NCI-H146 (cell line): ENCODE measurements around the gene CD180.
A peak's percentile ranks its signal among the peaks of the same experiment; 100 is the strongest.

Experiments used
- DNase-seq: peaks from one replicate; lab custom pipeline; 2025; lab: John Stamatoyannopoulos, UW

Gene CD180

DNA sequence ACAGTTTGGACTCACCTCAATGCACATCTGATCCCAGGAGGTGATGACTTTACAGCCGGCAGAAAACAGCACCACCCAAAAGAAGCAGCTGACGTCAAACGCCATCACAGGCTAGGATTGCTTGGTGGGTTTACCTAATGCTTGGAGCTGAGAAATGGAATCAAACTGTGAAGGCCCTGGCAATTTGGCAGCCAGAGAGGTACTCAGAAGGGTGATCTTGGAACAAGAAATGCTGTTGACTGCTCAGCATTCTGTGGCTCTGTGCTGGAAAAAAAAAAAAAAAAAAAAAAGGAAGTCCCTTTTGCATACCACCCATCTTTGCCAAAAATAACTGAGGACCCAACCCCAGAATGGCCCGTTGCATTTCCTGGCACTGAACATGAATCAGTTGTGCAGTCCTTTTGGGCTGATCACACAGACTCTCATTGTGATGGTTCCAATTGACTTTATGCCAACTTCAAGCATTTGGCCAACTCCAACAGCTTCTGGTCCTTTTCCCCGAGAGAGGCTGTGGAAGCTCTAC lies at the start of gene CD180:
TSS of gene CD180 (minus strand) at position 263 of the 523 bp plus-strand sequence. CDS start at position 105, 158 bp downstream.
- DNase-seq, result no peak

DNA sequence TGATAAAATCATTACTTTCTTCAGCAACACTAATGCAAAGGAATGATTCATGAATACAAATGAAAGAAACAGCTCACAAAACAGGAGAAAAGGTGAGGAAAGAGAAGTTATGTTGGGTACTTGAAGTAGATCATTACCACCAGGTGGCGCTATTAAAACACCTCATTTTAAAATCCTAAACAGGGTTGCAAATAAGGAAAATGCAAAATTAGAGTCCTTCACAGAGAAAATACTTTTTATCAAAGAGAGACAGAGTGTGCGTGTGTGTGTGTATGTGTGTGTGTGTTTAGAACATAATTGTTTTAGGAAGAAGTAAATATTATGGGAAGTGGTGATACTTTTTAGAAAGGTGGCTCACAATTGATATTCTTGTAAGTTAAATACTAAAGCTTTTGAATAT lies 49.5 kb upstream of the CD180 start:
- DNase-seq, result peak; percentile 54

DNA sequence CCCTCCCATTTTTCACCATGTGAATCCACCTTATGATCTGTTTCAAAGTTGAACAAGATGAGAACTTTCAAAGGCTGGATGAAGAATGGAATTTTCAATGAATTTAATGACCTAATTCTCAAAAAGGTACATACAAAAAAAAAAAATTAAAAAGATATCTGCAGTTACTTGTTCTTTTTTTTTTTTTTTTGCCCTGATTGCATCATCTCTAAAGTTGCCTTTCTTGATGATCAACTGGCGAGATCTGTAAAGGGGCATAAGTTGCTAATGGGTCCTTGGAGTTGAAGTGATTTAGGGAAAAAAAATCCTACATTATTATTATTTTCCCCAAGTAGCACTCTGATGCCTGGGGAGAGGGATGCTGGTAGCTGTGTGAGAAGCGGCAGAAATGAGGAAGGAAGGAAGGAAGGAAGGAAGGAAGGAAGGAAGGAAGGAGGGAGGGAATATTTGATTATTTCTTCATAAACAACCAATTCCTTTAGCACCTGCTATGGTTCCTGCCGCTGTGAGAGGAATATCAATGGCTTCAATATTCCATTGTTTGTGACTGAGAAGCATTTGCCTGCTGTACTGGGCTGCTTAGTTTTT lies 48.8 kb upstream of the CD180 start:
- DNase-seq, result no peak

DNA sequence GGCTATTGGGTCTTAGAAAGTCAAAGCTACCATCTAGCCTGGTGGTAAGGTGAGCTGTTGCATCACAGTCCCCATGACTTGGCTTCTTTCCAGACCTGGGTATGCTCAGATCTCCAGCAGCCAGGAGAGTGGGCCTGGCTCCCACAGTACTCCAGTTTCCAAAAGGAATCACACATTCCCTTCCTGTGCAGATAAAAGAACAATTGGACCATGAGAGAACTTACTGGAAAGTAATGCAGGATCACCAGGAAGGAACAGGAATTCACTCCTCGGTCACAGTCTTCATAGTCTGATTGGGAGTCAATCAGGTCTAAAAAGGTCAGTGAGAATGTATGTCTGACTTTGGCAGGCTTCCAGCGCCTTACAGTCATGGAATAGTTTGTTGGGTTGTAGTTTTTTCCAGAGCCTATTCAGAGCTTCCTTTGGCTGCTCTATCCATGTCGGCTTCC lies 47.8 kb upstream of the CD180 start:
- DNase-seq, result no peak

DNA sequence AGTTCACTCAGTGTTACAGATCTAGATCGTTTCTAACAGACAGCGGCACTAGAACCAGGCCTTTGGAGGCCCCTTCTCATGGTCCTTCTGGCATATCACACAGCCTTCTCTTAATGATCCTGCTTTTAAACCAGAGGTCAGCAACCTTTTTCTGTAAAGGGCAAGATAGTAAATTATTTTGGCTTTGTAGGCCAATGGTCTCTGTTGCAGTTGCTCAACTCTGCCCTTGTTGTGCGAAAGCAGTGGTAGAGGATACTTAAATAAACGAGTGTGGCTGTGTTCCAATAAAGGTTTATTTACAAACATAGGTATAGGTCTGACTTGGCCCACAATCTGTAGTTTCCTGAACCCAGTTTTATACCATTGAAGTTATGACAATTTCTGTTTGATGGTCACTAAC lies 47.3 kb upstream of the CD180 start:
- no peak for DNase-seq

DNA sequence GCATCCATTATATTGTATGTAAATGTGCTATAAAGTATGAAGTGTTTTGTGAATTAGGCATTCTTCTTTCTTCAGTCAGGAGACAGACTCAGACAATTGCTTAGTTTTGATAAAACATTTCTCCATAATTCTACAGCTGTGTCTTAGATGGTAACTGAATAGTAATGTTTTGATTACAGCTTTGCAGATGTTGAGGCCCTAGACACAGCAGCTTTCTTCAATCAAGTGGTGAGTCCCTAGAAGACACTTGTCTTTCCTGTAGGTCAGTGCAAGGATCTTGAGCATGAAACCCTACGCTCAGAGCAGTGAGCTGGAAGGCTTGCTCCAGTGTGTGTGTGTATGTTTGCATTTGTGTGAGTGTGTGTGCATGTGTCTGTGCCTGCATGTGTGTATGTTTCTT lies 46.8 kb upstream of the CD180 start:
- no peak for DNase-seq

DNA sequence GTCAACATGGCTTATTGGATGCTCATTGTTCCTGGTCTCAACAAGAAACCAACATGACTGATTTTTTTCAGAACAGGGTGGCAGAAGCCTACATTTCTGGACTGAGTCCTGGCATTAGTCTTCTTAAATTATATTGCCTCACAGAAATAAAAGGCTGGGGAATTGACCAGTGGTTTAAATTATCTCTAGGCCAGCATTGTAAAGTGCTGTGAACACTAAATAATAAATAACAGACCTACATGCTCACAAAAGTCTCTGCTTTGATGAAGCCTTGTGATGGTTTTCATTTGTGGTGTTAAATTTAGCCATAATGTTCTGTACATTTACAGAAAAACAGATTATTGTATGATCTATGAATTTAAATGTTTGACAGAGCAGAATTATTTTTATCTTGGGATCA lies 44.7 kb upstream of the CD180 start:
- DNase-seq, result no peak

DNA sequence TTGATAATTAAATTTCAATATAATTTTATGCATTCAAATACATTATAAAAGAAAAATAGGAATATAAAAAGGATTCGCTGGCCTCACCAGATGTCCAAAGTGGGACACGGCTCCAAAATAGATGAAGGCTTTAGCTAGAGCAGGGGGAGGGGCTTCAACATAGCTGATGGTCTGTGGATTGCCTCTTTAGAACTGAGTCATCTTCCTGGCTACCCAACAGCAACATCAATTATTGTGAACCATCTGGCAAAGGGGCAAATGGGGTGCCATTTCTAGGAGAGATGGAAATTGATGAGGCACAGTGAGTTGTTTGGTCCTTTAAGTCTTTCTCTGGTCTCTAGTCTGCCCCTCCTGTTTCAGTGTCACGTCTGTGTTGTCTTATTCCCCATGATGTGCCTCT lies 44.2 kb upstream of the CD180 start:
- DNase-seq, result no peak

DNA sequence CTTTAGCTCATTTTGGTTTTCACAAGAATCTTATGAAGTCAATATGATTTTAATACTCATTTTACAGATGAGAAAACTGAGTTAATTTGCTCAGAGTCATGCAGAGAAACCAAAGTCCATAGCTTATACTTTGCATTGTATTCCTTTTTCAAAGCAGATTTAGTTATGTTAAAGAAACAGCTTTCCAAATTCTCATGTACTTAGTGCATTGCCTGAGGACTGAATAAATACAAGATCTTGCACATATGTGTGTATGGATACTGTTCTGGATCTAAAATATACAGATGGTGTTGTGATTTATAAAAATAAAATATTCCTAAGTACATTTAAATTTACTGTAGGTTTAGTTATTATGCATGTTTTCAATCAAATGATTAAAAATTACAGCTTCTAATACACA lies 43.5 kb upstream of the CD180 start:
- no peak for DNase-seq

DNA sequence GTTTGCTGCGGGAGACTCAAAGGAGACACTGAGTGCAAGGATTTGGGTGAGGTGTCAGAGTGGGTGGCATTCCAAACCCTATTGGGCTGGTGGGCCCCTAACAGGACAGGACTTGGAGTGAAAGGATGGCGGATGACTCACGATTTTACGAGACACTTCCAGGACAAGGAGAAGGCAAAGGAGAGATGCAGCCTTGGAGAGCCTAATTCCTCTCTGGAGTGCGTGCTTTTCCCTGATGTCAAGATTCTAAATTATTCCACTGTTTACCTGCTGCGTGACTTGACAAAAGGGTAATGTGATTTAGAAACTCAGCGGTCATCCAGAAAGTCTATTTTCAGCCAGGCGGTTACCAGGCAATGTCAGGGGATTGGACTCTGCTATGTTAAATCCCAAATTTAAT lies 41.6 kb upstream of the CD180 start:
- DNase-seq, result no peak

DNA sequence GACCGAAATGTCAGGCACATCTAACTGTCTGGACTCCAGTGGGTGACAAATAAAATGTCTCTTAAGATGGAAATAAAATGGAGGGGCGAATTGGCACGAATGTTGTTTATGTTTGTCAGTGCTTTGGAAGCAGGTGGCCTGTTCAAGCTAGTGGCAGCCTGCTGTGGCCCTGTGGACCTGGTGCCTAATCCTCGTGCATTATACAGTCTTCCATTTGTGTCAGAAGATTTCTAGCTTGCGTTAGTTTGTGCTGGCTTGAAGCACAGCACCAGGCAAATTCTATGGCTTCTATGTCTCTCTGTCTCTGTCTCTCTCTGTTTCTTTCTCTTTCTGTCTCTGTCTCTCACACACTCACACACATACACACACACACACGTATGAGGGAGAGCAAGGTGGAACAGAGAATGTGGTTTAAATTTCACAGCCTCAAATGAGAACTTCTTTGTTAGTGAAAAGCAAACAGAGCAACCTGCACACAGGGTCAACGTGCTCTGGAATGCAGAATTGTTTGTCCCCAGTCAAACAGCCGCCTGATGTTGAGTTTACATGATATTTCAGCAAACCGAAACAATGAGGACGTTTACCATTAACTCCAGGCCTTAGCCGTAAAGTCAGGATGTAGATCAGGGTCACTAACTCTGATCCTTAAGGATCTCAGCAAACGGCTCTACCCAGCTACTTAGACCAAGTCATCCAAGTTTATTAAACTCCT lies 39.0 kb upstream of the CD180 start:
- DNase-seq, result no peak

DNA sequence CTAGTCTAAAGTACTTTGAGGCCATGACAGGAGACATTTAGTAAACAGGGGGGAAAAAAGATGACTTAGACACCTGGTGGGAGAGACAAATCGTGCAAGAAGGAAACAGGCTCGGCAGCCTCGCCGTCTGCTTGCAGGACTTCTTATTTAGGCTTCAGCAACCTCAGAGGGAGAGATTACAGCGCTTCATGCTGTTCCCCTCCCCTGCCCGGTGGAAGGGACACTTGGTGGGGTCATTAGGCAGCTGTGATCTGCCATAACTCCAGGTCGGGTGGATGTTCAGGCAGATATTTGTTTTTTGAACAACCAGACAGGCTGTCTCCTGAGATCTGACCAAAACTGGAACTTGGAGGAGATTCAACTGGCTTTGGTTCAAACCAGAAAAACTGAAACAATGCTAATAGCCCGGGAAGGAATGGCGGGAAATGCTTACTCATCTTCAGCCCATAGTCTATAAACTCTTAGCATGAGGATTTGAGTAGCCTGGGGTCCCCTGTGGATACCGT lies 38.1 kb upstream of the CD180 start:
- DNase-seq, result no peak

DNA sequence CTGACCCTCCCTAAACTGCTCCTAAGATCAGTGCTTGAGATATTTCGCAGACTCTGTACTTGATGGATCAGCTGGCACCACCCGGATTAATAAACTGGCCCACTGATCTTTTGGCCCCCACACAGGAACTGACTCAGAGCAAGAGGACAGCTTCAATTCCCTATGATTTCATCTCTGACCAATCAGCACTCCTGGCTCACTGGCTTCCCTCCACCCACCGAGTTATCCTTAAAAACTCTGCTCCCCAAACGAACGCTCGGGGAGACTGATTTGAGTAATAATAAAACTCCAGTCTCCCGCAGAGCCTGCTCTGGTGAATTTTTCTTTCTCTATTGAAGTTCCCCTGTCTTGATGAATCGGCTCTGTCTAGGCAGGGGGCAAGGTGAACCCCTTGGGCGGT lies 36.5 kb upstream of the CD180 start:
- DNase-seq, result no peak

DNA sequence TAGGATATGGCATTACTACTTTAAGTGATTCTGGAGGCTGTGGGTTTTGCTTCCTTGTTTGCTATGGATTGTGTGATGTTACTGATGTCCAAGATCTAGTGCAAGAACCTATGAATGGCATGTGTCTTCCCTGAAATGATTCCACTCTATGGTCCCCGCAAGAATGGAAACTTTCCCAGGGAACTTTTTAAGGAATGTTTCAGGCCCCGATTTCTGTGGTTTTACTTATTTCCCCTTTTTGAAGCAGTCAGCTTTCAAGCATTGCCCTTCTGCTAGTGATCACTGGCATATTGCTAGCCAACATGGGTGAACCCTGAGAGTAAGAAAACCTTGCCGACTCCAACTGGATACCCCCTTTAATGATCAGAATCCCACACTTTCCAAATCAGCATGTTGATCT lies 26.6 kb upstream of the CD180 start:
- no peak for DNase-seq

DNA sequence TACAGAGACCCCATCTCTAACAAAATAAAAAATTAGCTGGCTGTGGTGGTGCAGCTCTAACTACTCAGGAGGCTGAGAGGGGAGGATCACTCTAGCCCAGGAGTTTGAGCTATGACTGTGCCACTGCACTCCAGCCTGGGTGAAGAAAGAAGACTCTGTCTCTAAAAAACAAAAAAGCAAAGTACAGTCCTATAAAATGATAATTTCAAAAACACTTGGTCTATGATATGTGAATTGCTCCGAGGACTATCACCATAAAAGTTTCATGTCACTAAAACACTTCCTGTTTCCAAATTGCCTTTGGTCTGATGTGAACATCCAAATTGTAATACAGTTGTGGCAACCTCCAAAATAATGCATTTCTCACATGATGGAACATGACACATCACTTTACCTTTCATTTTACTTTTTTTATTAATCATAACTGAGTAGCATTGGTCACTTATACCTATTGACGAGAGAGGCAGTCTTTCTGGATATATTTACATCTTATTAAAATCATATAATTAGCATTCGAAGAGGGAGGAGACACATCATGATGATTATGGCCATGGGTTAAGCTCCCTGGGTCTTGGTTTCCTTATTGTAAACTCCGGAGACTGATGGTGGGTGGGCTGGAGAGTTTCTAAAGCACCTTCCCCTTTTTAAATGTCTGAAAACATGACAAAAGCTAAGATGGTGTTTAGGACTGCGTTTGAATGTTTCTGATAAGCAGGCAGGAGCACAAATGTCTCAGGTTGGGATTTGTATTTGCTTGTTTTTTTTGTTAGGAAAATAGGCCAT lies 25.8 kb upstream of the CD180 start:
- no peak for DNase-seq

DNA sequence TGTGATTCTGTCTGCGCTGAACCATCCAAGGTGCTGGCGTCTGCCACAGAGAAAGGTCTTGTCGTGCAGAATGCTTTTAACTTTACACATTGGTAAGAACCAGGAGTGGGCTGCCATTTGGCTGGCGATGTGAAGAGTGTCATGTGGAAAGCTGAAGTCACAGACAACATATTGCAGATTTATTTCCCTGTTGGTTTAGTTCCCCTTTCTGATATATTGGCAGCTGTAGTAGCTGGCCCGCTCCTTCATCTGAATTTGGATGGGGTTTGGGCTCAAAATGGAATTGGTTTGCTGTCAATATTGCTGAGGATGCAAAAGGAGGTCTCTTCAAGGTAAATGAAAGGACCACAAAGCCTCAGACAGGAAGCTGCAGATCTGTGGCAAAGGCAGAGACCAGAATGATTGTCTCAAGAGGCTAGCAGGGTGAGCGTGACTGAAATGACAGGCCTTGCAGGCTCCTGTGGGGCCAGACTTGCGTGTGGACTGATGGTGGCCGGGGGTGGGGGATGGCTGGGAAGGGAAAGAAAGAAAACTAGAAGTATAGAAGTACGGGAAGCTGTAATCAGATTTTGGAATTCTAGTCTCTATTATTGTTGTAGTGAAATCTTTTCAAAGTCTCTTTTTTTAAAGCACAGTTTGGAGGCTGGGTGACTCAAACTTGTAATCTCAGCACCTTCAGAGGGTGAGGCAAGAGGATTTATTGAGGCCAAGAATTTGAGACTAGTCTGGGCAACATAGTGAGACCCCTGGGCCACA lies 25.1 kb upstream of the CD180 start:
- no peak for DNase-seq

DNA sequence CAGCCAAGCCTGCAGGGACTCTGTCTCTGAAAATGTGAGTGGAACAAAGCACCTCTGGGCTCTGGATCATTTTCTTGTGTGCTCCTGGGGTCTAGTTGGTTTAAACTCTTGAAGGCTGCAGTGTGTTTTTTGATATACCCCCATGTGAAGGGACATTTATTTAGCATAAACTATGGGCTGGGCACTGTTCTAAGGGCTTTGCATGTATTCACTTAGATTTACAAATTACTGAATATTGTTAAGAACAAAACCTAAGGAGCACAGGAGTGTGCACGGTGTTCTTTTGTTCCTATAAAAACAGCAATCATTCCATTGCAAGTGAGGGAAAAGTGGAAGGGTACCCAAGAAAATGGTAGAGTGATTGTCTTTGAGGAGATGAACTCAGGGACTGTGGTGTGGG lies 20.0 kb upstream of the CD180 start:
- DNase-seq, result no peak

DNA sequence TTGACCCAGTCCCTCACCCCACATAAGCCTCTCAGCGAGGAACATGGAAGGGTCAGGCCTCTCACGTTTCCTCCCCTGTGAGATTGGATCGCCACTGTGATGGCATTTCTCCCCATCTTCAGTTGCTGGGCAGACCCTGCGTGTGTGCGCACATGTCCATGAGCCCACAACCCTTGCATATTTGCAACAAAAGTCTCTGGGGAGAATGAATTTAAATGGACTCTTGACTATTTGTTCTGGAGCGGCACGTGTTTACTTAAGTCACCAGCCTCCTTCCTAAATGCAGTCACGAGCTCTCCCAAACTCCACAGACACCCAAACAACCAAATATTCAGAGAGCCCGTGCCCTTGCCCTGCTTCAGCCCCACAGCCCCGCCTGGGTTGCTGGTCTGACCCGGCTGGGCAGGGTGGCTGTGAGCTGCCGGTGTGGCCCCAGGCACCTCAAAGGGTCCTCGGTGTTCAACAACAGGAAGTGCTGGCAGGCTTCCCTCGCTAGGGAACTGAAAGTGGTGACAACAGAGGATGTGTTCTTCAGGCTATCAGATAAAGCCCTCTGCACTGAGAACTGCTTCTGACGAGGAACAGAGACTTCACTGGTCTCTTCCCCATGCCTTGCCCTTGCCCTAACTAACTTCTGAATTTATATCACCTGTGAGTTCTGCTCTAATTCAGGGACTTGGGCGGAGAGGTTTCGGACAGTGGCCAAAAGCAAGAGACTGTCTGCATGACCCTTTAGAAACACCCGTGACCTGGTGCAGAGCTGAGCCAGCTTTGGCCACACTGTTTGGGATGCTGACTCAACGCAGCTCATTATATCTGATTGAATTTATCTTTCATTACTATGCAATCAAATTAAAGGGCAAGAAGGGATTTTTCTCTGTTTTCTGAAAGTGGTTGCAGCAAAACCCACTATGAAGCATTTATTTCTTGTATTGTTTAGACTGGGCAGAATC lies 19.2 kb upstream of the CD180 start:
- peak; percentile 51 for DNase-seq

DNA sequence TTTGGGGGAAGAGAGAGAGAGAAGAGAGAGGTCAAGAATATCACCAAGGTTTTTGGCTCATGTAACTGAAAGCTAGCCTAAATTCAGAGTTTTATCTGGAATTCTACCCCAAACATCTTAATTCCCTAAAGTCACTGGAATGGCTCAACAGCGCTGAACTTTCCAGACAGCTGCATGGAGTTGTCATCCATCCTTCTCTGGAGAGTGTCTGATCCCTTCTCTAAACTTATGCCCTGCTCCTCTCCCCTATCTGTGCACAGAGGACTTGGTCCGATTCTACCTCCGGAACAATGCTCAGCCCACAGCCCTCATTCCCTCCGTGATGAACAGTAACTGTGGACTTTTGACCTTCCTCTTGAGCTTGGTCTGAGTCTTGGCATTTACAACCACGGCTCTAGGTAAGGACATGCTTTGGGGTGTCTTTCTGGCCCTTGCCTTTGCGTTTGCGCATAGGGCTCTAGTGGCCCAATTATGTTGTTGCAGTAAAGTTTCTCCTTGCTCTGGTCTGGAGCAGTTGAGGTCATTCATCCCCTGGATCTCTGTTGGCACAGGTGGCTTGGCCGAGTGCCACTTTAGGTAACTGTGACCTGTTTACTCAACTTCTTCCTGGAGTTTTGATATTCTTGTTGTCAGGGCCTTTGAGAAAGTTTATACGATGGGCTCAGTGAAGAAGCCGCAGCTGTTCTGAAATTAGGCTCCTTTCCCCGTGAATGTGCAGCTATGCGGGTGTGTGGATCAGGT lies 18.3 kb upstream of the CD180 start:
- DNase-seq, result no peak

DNA sequence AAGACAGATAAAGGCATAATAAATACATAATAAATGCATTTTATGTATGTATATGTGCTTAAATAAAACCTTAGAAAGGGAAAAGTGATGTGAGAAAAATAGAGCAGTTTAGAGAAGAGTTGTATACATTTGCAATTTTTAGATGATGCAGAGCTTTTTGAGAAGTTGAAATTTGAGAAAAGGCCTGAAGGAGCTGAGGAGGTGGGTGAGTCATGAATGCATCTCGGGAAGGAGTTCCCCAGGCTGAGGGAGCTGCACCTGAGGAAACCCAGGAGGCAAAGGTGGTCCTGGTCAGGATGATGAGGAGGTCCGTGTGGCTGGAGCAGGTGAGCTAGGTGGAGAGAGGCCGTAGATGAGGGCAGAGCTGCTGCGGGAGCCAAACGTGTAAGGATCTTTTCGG lies 17.4 kb upstream of the CD180 start:
- DNase-seq, result no peak
